CD4-positive, alpha-beta T cell treated with Interleukin-21 for 1 hour (primary cell): Measurements from ENCODE around the gene GPRC5D.

Source experiments
- DNase-seq: peaks from one replicate; pipeline ENCODE4 v3.0.0-alpha.2; 2020

GPRC5D gene

DNA sequence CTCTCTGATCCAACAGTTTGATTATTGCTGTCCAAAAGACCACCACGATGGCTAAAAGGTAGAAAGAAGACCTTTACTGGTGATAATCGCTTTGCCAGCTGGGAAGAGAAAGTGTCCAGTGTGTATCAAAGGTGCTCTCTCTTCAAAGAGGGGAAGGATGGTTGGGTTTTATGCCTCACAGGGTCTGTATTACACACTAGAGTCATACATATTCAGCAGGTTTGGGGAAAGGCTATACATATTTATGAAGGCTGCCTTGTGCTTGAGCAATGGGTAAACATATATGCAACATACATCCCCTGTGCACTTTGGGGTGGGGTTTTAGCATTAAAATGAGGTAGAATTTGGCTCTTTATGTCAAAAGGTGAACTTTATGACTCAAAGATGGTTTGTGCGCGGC is 18.2 kb downstream of the GPRC5D start:
- no peak for DNase-seq

DNA sequence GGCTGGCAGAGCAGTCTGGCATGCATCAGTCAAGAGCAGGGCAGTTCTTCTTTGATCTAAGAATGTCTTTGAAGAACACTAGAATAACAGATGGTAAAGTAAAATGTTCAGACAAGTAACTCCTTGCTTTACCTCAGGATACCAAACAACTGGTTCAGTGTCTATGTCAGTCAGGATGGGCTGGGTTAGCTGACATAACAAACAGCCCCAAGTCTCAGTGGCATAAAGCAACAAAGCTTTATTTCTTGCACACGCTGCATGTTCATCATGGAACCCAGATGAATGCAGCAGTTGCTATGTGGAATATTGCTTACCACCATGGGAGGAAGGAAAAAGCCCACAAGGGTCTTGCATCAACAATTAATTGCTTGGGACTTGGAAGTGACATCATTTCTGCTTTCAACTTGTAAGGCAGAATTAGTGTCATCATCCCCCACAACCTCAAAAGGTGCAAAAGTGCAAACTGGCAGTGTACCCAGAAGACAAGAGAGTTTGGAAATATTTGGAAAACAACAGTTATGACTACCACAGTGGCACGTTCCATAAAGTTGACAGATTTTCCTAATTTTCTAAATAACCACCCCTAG is 21.2 kb downstream of the GPRC5D start:
- no peak for DNase-seq

DNA sequence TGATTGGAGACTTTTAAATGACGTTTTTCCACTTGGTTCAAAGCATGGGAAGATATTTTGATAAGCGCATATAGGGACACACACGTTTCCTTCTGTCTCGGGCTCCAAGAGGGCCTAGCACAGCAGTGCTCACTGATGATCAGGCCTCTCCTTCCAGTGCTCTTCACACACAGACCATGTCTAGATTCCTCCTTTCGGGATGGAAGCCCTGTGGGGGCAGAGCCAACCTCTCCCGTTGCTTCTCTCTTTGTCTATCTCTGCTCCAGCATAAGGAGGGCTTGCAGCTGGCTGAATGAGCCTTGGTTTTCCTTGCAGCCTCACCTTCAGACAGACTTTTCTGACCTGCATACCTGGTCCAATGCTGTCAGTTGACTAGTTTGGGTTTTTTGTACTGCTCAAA is 22.3 kb downstream of the GPRC5D start:
- DNase-seq, result no peak

DNA sequence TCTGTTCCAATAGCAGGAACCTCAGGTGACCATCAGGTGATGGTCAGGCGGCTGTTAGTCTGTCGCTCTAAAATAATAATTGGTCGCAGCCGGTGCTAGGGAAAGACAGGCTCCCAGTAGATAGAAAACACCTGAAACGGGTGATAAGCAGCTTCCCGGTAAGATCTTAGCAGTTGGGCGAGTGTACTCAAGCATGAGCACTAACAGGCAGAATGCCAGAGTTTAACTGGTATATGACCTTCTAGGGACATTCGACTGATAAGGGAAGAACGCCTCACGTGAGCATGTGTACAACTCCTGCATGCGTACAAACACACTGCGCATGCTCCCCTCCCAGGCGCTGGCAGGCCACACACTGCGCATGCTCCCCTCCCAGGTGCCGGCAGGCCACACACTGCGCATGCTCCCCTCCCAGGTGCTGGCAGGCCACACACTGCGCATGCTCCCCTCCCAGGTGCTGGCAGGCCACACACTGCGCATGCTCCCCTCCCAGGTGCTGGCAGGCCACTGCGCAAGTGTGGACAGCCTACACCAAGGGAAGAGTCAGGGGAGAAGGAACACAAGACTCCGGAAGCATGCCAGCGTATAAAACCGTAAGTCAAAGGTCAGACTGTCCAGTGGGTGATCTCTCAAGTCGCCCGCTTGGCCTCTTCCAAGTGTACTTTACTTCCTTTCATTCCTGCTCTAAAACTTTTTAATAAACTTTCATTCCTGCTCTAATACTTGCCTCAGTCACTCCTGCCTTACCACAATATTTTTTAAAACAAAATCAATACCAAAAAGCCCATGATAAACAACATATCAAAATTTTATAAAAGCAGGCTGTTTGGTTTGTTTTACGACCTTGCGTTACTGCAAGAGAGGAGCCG is 24.5 kb downstream of the GPRC5D start:
- DNase-seq, result peak; percentile 73

DNA sequence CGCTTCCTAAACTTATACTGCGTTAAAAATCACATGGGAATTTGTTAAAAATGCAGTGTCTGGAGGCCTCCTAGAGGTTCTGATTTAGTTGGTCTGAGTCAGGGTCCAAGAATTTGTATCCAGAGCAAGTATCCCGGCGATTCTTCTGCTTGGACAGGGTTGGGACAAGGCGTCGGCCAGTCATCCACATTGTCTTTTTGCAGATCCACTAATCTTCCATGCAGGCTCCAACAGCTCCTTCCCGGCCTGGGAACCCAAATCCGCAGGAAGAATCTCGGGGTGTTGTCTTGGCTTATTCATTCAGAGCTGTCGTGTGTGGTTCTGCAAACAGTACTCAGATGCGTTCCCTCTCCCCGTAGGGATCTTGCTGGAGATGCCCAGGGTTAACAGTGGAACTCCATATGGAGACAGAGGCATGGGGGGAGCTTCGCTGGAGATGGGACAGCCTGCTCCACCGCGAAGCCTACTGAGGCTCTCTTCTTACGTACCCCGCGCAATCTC is 25.3 kb downstream of the GPRC5D start:
- DNase-seq, result no peak

DNA sequence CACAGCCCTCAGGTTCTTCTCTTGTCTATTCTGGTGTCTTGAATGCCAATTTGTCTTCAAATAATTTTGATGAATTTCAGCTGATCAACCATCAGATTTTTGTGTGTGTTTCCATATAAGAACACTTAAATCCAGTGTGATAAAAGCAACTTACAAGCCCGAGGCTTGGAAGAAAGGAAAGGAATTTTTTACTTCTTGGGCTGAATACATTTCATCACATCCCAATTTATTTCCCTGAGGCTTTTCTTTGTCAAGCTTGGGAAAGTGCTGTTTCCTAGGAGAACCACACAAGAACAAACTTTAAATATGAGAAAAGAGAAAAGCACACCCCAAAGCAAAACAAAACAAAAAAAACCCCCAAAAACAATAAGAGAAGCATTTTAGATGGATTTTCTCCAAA is 26.6 kb downstream of the GPRC5D start:
- no peak for DNase-seq

DNA sequence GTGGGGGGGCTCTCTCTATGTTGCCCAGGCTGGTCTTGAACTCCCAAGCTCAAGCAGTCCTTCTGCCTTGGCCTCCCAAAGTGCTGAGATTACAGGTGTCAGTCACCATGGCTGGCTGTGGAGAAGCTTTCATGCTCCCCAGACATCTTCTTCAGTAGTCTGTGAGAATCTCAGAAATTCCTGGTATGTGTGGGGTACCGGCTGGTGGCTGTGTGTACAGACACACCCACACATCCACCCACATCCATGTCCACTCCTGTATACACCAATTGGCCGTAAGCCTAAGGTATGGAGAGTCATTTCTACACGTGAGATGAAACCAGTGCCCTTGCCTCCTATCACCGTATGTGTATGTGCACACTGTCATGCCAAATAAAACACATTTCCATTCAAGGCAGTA is 27.8 kb downstream of the GPRC5D start:
- no peak for DNase-seq

DNA sequence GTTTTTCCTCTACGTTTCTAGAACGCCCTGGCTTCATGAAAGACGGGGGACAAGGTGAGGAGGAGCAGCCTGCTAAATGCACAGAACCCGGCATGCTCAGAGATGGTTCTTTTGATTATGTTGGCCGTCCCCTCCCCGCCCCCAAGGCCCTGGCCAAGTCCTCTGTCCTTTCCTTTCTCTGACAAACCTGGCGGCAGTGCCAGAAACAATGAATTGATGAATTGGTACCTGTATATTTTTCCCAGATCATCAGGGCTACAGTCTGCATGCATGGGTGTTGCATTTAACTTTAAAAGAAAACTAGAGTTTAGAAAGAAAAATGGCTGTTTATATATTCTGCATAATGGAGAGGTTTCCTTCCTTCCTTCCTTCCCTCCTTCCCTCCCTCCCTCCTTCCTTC is 29.0 kb downstream of the GPRC5D start:
- no peak for DNase-seq

DNA sequence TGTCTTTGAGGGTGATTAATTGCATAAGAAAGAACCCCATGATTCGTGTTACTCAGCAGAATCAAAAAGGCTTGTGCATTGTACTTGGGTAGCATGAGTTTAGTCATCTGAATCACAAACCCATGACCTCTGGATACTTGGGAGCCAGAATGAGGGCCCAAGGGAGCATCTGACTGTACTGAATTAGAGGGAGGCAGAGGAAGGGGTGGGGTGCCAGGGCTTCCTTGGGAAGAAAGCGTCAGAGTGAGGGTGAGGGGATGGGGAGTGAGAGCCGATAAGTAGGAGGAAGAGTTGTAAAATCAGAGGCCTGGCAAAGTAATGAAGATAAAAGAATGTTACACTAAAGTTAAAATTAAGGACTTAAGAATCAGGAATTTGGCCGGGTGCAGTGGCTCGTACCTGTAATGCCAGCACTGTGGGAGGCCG is 29.8 kb downstream of the GPRC5D start:
- no peak for DNase-seq

DNA sequence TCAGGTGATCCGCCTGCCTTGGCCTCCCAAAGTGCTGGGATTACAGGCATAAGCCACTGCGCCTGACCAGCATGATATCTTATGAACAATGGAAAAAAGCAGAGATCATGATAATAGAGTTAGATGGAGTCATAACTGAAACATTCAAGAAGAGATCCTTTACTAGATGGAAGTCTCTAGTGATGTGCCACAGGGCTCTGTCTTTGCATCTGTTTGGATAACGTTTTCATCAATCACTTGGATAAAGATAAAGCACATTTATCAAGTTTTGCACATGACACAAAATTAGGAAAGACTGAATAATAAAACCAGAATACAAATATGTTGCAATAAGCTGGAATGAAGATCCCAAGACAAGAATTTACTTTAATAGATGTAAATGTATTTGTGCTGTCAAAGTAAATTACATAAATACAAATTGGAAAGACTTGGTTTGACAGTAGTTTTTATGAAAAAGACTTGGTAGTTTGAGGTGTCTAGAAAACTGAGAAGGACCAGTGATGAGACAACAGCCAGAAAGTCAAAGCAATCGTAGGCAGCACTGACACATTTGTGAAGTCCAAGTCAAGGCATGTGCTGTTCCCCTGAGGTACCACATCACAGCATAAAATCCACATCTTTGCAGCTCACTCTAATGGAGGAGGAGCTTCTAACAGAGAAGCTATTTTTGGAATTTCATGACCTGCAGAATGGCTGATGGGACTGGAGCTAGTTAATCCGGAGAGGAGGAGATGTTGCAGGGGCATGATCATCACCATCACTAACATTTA is 32.1 kb downstream of the GPRC5D start:
- no peak for DNase-seq

DNA sequence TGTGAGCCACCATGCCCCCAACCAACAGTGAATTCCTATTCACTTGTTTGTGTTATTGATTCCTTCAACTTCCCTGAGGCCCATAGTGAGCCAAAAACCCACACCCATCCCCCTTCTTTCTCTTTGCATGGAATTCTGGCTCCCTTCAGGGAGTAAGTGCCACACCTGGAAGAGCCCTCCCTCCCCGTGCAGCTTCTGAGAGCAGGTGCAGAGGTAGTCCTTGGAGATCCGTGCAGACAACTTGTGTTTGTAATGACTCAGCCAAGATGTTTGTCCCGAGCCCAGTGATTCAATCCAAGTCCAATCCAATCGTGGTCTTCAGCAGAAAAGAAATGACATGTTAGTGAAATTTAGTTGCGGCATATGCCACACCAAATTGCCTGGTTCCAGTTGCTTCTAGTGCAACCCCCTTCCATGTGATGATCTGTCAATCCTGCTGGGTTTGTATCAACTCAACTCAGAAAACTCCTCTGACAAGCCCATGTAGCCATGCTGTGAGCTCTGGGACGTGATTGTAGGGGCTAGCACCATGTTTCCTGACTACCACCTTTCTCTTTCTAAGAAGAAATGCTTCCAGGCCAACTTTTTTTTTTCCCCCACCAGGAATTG is 33.1 kb downstream of the GPRC5D start:
- no peak for DNase-seq

DNA sequence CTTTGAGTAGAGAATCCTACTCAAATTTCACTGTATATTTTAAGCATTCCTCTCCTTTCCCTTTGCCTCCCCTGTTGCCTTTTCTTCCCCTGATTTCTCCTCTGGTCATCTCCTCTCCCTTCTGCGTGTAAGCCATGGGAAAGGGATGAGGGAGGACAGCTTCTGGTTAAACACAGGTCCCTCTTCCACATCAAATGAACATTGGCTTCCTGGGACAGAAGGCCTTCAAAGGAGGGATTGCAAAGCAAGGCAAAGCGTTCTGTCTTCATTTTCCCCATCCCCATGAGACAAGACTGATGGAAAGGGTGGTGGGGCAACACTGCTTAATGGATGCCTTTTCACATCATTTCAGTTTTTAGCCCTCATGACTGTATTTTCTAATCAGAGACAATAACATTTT is 34.5 kb downstream of the GPRC5D start:
- no peak for DNase-seq

DNA sequence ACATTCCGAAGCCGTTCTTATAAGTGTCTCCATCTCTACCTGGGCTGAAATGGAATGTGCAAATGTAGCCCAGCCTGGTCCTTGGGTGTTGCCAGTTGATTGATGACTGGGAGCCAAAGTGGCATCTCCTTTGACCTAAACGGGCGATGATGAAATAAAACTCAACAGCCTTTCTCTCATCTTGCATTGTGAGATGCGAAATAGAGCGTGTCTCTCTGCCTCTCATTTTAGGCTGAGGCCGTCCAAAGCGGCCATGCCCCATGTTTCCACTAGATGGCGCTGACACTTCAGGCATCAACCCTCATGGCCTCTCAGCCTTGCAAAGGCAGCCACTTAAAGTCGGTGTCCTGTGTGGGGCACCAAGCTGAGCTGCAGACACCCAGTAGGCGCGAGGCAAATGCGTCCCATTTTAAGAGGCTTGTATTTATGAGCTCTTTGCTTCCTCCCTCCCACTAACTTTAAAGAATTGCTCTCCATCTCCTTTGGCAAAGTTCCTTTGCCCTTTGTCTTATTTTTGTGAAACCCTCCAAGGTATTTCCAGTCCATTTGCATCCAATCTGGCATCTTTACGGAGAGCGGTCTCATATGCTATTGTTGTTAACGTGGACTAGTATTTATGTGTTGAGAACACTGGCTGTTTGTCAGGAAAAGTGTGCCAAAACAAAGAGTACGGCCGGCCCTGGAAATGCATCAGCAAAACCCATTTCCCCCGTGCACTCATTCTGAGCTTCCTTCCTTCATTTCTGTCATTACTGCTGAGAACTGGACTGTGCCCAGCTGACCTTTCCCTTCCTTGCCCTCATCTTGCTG is 35.6 kb downstream of the GPRC5D start:
- DNase-seq, result peak; percentile 86

DNA sequence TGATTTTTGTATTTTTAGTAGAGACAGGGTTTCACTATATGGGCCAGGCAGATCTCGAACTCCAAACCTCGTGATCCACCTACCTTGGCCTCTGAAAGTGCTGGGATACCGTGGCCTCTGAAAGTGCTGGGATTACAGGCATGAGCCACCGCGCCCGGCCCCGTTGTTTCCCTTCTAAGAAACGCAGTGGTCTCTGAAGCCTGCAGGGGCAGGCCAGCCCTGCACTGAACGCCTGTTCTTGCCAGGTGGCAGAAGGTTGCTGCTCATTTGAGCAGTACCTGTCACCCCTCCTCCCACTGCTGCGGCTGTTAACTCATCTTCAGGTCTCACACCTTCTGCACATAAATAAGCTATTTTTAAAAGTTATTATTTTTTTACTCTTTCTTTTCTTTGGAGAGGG is 36.3 kb downstream of the GPRC5D start:
- DNase-seq, result no peak

DNA sequence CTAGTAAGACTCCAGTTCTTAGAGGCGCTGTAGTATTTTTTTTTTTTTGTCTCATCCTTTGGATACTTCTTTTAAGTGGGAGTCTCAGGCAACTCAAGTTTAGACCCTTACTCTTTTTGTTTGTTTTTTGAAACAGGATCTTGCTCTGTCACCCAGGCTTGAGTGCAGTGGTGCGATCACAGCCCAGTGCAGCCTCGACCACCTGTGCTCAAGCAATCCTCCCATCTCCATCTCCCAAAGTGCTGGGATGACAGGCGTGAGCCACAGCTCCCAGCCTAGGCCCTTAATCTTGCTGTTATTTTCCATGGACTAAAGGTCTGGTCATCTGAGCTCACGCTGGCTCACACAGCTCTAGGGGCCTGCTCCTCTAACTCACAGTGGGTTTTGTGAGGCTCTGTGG is 39.3 kb downstream of the GPRC5D start:
- DNase-seq, result no peak

DNA sequence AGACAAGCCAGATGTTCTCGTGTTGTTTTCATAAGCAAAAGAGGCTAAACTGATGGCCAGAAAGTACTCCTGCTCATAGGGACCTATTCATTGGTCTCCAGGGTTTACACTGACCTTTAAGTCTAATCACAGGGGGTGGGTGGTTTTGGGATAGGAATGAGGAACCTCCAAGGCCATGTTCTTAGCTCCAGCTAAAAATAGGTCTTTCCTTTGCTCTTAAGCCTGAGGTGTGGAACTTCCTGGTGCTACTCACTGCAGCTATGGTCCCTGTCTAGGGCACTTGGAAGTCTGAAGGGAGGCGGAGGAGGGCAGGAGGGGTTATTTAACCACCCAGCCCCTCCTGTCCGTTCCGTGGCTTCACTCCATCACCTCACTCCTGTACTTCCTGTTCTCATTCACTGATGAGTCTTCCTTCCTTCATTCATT is 42.0 kb downstream of the GPRC5D start:
- no peak for DNase-seq

DNA sequence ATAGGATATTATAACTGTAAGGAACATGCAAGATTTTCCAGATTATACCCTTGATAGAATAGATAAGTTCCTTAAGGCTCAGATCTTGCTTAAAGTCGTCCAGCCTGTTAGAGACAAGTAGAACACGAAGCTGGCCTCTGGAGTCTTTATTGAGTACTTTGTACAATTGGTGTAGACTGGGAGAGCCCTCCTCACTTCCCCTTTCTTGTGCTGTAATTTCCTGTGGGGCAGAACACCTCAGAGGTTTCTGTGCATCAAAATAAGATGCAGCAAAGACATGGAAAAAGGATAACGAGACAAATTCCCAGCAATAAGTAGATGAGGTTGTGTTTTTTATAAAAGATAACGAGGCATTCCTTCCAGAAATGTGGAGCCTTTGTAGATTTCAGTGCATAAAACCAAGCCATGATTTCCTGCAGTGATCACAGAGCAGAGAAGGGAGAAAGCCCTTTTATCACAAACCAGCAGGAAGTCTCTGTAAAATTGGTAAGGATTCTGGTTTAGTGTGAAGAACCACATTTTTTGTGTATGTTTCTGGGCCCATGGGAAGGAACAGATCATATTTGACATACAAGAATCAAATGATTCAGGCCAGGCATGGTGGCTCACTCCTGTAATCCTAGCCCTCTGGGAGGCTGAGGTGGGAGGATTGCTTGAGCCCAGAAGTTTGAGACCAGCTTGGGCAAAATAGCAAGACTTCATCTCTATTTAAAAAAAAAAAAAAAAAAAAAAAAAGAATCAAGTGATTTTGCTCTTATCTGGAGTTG is 42.6 kb downstream of the GPRC5D start:
- no peak for DNase-seq

DNA sequence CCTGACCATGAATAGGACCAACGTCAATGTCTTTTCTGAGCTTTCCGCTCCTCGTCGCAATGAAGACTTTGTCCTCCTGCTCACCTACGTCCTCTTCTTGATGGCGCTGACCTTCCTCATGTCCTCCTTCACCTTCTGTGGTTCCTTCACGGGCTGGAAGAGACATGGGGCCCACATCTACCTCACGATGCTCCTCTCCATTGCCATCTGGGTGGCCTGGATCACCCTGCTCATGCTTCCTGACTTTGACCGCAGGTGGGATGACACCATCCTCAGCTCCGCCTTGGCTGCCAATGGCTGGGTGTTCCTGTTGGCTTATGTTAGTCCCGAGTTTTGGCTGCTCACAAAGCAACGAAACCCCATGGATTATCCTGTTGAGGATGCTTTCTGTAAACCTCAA is 43.3 kb downstream of the GPRC5D start:
- no peak for DNase-seq

DNA sequence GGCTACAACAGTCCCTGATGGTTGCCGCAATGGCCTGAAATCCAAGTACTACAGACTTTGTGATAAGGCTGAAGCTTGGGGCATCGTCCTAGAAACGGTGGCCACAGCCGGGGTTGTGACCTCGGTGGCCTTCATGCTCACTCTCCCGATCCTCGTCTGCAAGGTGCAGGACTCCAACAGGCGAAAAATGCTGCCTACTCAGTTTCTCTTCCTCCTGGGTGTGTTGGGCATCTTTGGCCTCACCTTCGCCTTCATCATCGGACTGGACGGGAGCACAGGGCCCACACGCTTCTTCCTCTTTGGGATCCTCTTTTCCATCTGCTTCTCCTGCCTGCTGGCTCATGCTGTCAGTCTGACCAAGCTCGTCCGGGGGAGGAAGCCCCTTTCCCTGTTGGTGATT is 43.7 kb downstream of the GPRC5D start:
- DNase-seq, result no peak

DNA sequence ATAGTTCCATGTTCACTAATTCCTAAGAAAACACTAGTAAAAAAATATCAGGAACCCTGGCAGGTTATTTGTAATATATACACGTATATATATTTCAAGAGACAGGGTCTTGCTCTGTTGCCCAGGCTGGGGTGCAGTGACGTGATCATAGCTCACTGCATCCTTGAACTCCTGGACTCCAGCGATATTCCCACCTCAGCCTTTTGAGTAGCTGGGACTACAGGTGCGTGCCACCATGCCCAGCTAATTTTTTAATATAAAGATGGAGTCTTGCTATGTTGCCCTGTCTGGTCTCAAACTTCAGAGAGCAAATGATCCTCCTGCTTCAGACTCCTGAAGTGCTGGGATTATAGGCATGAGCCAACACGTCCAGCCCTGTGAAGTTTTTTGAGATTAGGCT is 44.4 kb downstream of the GPRC5D start:
- no peak for DNase-seq
